IMR-90 (cell line): ENCODE data around the gene ANKRD2. TPM values are rescaled to one million over a fixed set of nuclear protein-coding genes. Genes with fewer than 3 reads are reported as not detected.
A peak's percentile ranks its signal among the peaks of the same experiment; 100 is the strongest.

Experiments used
- ATAC-seq: fragments of 200-7000 bp; cut with Tn5 transposase; 2 replicates; pipeline ENCODE4 v1.9.1; 2020; ENCODE audit warnings: low read depth, mild to moderate bottlenecking, moderate library complexity
- BruUV-seq: library from RNA; stranded (reverse); fragments of 400-500 nt; replicated peaks from 2 replicates; lab custom pipeline; 2021; lab: Mats Ljungman, UMichigan
- CTCF ChIA-PET: fragments of 300-600 bp; formaldehyde crosslinking; extraction: SDS; loops from one replicate; lab custom pipeline; 2021; ENCODE audit warnings: antibody characterized with exemption; lab: Yijun Ruan, JAX
- POLR2A ChIA-PET: fragments of 300-600 bp; sonication (Branson Sonifier 250); formaldehyde crosslinking; loops from one replicate; lab custom pipeline; 2022; ENCODE audit warnings: antibody characterized with exemption; ENCODE audit not compliant: unreplicated experiment; lab: Charles Lee
- DNase-seq: peaks from one replicate; pipeline ENCODE4 v3.0.0; 2013
- H2AFZ ChIP-seq: replicated peaks from 2 replicates; pipeline ENCODE3; 2013; ENCODE audit warnings: low read length, mild to moderate bottlenecking; ENCODE audit not compliant: poor library complexity
- H2AK5ac ChIP-seq: 2 replicates; pipeline ENCODE4 v1.6.1; 2013; ENCODE audit warnings: low read depth, low read length, inconsistent platforms
- H2AK9ac ChIP-seq: replicated peaks from 2 replicates; pipeline ENCODE3; 2013; ENCODE audit warnings: mild to moderate bottlenecking, low read depth, low read length, moderate library complexity; ENCODE audit not compliant: poor library complexity
- H2BK120ac ChIP-seq: 2 replicates; pipeline ENCODE4 v1.6.1; 2013; ENCODE audit warnings: low read depth, low read length, inconsistent platforms
- H2BK15ac ChIP-seq: 3 replicates; pipeline ENCODE4 v1.6.1; 2013; ENCODE audit warnings: low read depth, low read length, inconsistent platforms
- H2BK20ac ChIP-seq: 2 replicates; pipeline ENCODE4 v1.6.1; 2013; ENCODE audit warnings: low read depth, mild to moderate bottlenecking, inconsistent platforms, low read length, moderate library complexity
- H2BK5ac ChIP-seq: 2 replicates; pipeline ENCODE4 v1.6.1; 2013; ENCODE audit warnings: mild to moderate bottlenecking, low read depth, low read length, inconsistent platforms; ENCODE audit not compliant: poor library complexity, severe bottlenecking
- H3K14ac ChIP-seq: replicated peaks from 2 replicates; pipeline ENCODE4 v1.6.1; 2013; ENCODE audit warnings: low read depth, low read length, inconsistent platforms
- H3K18ac ChIP-seq: 2 replicates; pipeline ENCODE4 v1.6.1; 2013; ENCODE audit warnings: low read depth, low read length, control low read depth
- H3K23ac ChIP-seq: 2 replicates; pipeline ENCODE4 v1.6.1; 2013; ENCODE audit warnings: low read depth, low read length, inconsistent platforms
- H3K27ac ChIP-seq: 2 replicates; pipeline ENCODE4 v1.5.1; 2013; ENCODE audit warnings: mild to moderate bottlenecking, control low read depth, low read length; ENCODE audit not compliant: insufficient read depth
- H3K27me3 ChIP-seq: 2 replicates; pipeline ENCODE4 v1.6.1; 2013; ENCODE audit warnings: low read length; ENCODE audit not compliant: control insufficient read depth, insufficient read depth
- H3K36me3 ChIP-seq: 2 replicates; pipeline ENCODE4 v1.6.1; 2013; ENCODE audit warnings: low read length, mixed read lengths; ENCODE audit not compliant: control insufficient read depth, insufficient read depth
- H3K4ac ChIP-seq: 2 replicates; pipeline ENCODE4 v1.6.1; 2013; ENCODE audit warnings: low read depth, low read length, inconsistent platforms
- H3K4me1 ChIP-seq: 2 replicates; pipeline ENCODE4 v1.6.1; 2013; ENCODE audit warnings: low read length, mixed read lengths; ENCODE audit not compliant: control insufficient read depth, insufficient read depth
- H3K4me2 ChIP-seq: 2 replicates; pipeline ENCODE4 v1.6.1; 2013; ENCODE audit warnings: low read depth, mild to moderate bottlenecking, control low read depth, low read length, moderate library complexity
- H3K4me3 ChIP-seq: 2 replicates; pipeline ENCODE4 v1.5.1; 2013; ENCODE audit warnings: low read depth, mild to moderate bottlenecking, control low read depth, low read length, moderate library complexity; ENCODE audit not compliant: insufficient read depth
- H3K56ac ChIP-seq: 2 replicates; pipeline ENCODE4 v1.6.1; 2013; ENCODE audit warnings: low read length, inconsistent platforms; ENCODE audit not compliant: insufficient read depth; ENCODE audit errors: extremely low read depth
- H3K79me1 ChIP-seq, 2 experiments: 2 replicates each; pipeline ENCODE4 v1.6.1; 2013; ENCODE audit warnings: low read length in 2 of 2, inconsistent platforms in 1 of 2, low read depth in 1 of 2
- H3K9ac ChIP-seq: 2 replicates; pipeline ENCODE4 v1.6.1; 2013; ENCODE audit warnings: low read depth, low read length, control low read depth
- H3K9me1 ChIP-seq: 2 replicates; pipeline ENCODE4 v1.6.1; 2013; ENCODE audit warnings: low read length, inconsistent platforms; ENCODE audit not compliant: insufficient read depth
- H3K9me3 ChIP-seq: 2 replicates; pipeline ENCODE4 v1.6.1; 2013; ENCODE audit warnings: low read length; ENCODE audit not compliant: control insufficient read depth, insufficient read depth
- H4K20me1 ChIP-seq: 2 replicates; pipeline ENCODE4 v1.6.1; 2013; ENCODE audit warnings: low read length, inconsistent platforms; ENCODE audit not compliant: insufficient read depth
- H4K5ac ChIP-seq: 2 replicates; pipeline ENCODE4 v1.6.1; 2013; ENCODE audit warnings: mild to moderate bottlenecking, low read depth, low read length, control low read depth
- H4K8ac ChIP-seq, 2 experiments: 2 replicates each; pipeline ENCODE4 v1.6.1; 2013; ENCODE audit warnings: low read depth in 2 of 2, low read length in 2 of 2, control low read depth in 1 of 2, inconsistent platforms in 1 of 2
- H4K91ac ChIP-seq: 2 replicates; pipeline ENCODE4 v1.6.1; 2013; ENCODE audit warnings: low read depth, low read length, inconsistent platforms; ENCODE audit not compliant: insufficient read depth
- BHLHE40 ChIP-seq: fragments of 150-350 bp; IDR thresholded peaks from 2 replicates; pipeline ENCODE4 v1.6.1; 2016; ENCODE audit warnings: mild to moderate bottlenecking, low read depth, low read length
- CHD1 ChIP-seq: IDR thresholded peaks from 2 replicates; pipeline ENCODE4 v1.6.1; 2012; ENCODE audit warnings: low read depth, low read length, improper control_type of control experiment
- FOS ChIP-seq: fragments of 150-350 bp; IDR thresholded peaks from 2 replicates; pipeline ENCODE4 v1.6.1; 2016; ENCODE audit warnings: low read depth, low read length
- WGBS, 2 experiments: methylation state at CpG; one replicate each; pipeline versions ENCODE4 v1.1.5 to v1.1.7; 2013; ENCODE audit warnings: missing lambda C conversion rate in 2 of 2; ENCODE audit not compliant: insufficient read length in 1 of 2; ENCODE audit errors: extremely low coverage in 2 of 2; 5-methylcytosine and 5-hydroxymethylcytosine counted together
- dilution Hi-C: fragments of 300-500 bp; cut with HindIII; formaldehyde crosslinking; loops from one replicate; pipeline ENCODE4 v1.14.3; 2018; ENCODE audit warnings: low sequenced_read_pairs; ENCODE audit not compliant: unreplicated experiment
- in situ Hi-C: fragments of 300-500 bp; cut with MboI; formaldehyde crosslinking; loops from 3 replicates; pipeline ENCODE4 v1.14.3; 2019; ENCODE audit warnings: low sequenced_read_pairs, inconsistent platforms, mixed read lengths
- intact Hi-C: fragments of 100-400 bp; cut with micrococcal nuclease; formaldehyde crosslinking; loops from 2 replicates; pipeline ENCODE4 v1.10.0; 2022
- polyA plus RNA-seq, 3 experiments: library from polyadenylated mRNA; depleted of rRNA; stranded (reverse); fragments of >200 nt; gene quantifications; 2 replicates each; pipeline ENCODE4 v1.2.3, GENCODE V29; 2012; ENCODE audit warnings: low replicate concordance in 1 of 3
- total RNA-seq: library from RNA; depleted of rRNA; stranded (reverse); fragments of >200 nt; gene quantifications from 2 replicates; pipeline ENCODE4 v1.2.3, GENCODE V29; 2012

ANKRD2 gene
- total and polyA plus RNA-seq, 2 of the 4 experiments (the other 2 are of a cell fraction) = 0.36 to 0.65 TPM

GRCh38 chr10:97574374-97575126 lies 2.0 kb downstream of the ANKRD2 start:
- dilution Hi-C loops = no loop called here
- H2BK5ac ChIP-seq = peak overlapping the region; percentile 64
- BruUV-seq = no TSS peak
- H3K27me3 ChIP-seq = no peaks in the 10 kb centered on the region; the same call in 1 of the 2 replicates
- peak overlapping the region; percentile 40 for H2AK9ac ChIP-seq
- in situ Hi-C loops = loop anchor here (10.0 kb wide), 1 partner anchor 160 kb away; the partner anchor contains the start of gene ZFYVE27
- ATAC-seq (peak; percentile 47), DNase-seq (peak; percentile 42)
- H3K4me2 ChIP-seq = peak overlapping the region; percentile 5; the same call in 1 of the 2 replicates
- no peak overlapping the region for H4K5ac ChIP-seq
- peak overlapping the region; percentile 68 for H2AFZ ChIP-seq
- H2BK120ac ChIP-seq = peak overlapping the region; percentile 47; the same call in 1 of the 2 replicates
- TF ChIP-seq BHLHE40 (peak; percentile 70; the same call in 1 of the 2 replicates), FOS (peak; percentile 48), CHD1 (no peak)
- H4K91ac ChIP-seq = peak overlapping the region; percentile 24; the same call in 1 of the 2 replicates
- peak overlapping the region; percentile 16; the same call in 1 of the 2 replicates for H3K27ac ChIP-seq
- H3K4me1 ChIP-seq = peaks cover 16% of the 10 kb centered on the region
- H3K14ac ChIP-seq = peak overlapping the region; percentile 13; the same call in 1 of the 2 replicates
- H3K36me3 ChIP-seq = peaks cover 10% of the 10 kb centered on the region; the same call in 1 of the 2 replicates
- WGBS, 2 experiments = 86% methylated on average over 1 of the region's 4 CpGs; no CpG with 5 or more reads in 1 of the 2 experiments
- H4K20me1 ChIP-seq = peaks cover 5% of the 10 kb centered on the region; the same call in 1 of the 2 replicates
- CTCF ChIA-PET = interaction anchor here (0.6 to 0.8 kb wide), 3 partner anchors 67 to 174 kb away, joined by 3 read pairs; partner anchors contain the start of genes PI4K2A and RRP12
- no peak overlapping the region for H2BK15ac ChIP-seq
- H2BK20ac ChIP-seq = peak overlapping the region; percentile 58; the same call in 1 of the 2 replicates
- intact Hi-C loops = loop anchor here (5.0 kb wide), 1 partner anchor 158 kb away; no protein-coding TSS in a partner anchor
- H3K4me3 ChIP-seq = no peak overlapping the region
- H3K79me1 ChIP-seq = no peaks in the 10 kb centered on the region
- POLR2A ChIA-PET = interaction anchor here (0.6 kb wide), 1 partner anchor 41 kb away, joined by 4 read pairs; no protein-coding TSS in a partner anchor
- H3K4ac ChIP-seq = peak overlapping the region; percentile 48
- H3K56ac ChIP-seq = no peak overlapping the region
- peak overlapping the region; percentile 35; the same call in 1 of the 2 replicates for H3K23ac ChIP-seq
- peak overlapping the region; percentile 79 for H2AK5ac ChIP-seq
- peaks cover 11% of the 10 kb centered on the region for H3K9me1 ChIP-seq
- H3K18ac ChIP-seq = peak overlapping the region; percentile 46
- H3K9ac ChIP-seq = no peak overlapping the region
- H4K8ac ChIP-seq = peak overlapping the region in 1 of 2 experiments; percentile 16; a peak in 1 of 4 replicates
- no peaks in the 10 kb centered on the region for H3K9me3 ChIP-seq
